Kidney (tissue), 14 donors: ENCODE data around the gene PDE1C. TPM values are rescaled to one million over a fixed set of nuclear protein-coding genes. Genes with fewer than 3 reads are reported as not detected.
A peak's percentile ranks its signal among the peaks of the same experiment; 100 is the strongest.
"Not testable (repeated sequence)": the region's sequence is repeated elsewhere in the genome, so short reads cannot be mapped to it uniquely, and the experiment has no call there.

Source experiments
- DNase-seq, 5 donors: peaks; one replicate each; pipeline ENCODE4 v3.0.0-alpha.2; 2013 to 2020
- FAIRE-seq: peaks from 2 replicates; lab custom pipeline; 2012; peaks lifted over from hg19 to GRCh38; lab: Jason Lieb, UNC
- H3K27ac ChIP-seq, 2 donors: one replicate each; pipeline ENCODE4 v1.7.0; 2013; ENCODE audit warnings: low read depth in 2 of 2, low read length in 2 of 2, inconsistent platforms in 1 of 2
- H3K27me3 ChIP-seq: one replicate; pipeline ENCODE4 v1.7.1; 2013; ENCODE audit warnings: low read length, inconsistent platforms; ENCODE audit not compliant: control insufficient read depth, insufficient read depth
- H3K36me3 ChIP-seq, 3 donors: one replicate each; pipeline versions ENCODE4 v1.7.0 to v1.7.1; 2013; ENCODE audit warnings: low read length in 3 of 3, control low read depth in 1 of 3, inconsistent platforms in 1 of 3; ENCODE audit not compliant: insufficient read depth in 3 of 3, control insufficient read depth in 2 of 3
- H3K4me1 ChIP-seq, 3 donors: one replicate each; pipeline versions ENCODE4 v1.7.0 to v1.7.1; 2013; ENCODE audit warnings: low read length in 3 of 3, inconsistent platforms in 1 of 3, low read depth in 1 of 3; ENCODE audit not compliant: control insufficient read depth in 2 of 3, insufficient read depth in 2 of 3
- H3K4me3 ChIP-seq, 3 donors: one replicate each; pipeline versions ENCODE4 v1.7.0 to v1.8.1; 2013; ENCODE audit warnings: low read length in 3 of 3, control low read depth in 1 of 3, inconsistent platforms in 1 of 3
- H3K9ac ChIP-seq, 3 donors: one replicate each; pipeline versions ENCODE4 v1.7.0 to v1.7.1; 2013; ENCODE audit warnings: low read length in 3 of 3, control low read depth in 1 of 3, inconsistent platforms in 1 of 3
- H3K9me3 ChIP-seq, 3 donors: one replicate each; pipeline versions ENCODE4 v1.7.0 to v1.7.1; 2013; ENCODE audit warnings: low read length in 3 of 3, control low read depth in 1 of 3, inconsistent platforms in 1 of 3; ENCODE audit not compliant: control insufficient read depth in 2 of 3, insufficient read depth in 1 of 3
- CTCF ChIP-seq: IDR thresholded peaks from 3 replicates; pipeline ENCODE4 v1.5.1; 2012; ENCODE audit warnings: mild to moderate bottlenecking, moderate library complexity, borderline replicate concordance; ENCODE audit not compliant: insufficient read depth; ENCODE audit errors: extremely low read depth
- intact Hi-C: fragments of 100-400 bp; cut with DNase I; formaldehyde crosslinking; loops from one replicate; pipeline ENCODE4 v1.11.1; 2022
- polyA plus RNA-seq: library from polyadenylated mRNA; stranded (reverse); fragments of 350-450 nt; fragmentation: Illumina TruSeq; extraction: RNeasy Lipid Tissue Mini Kit (QIAGEN cat#74804); gene quantifications from one replicate; pipeline ENCODE4 v1.2.3, GENCODE V29; 2014; ENCODE audit warnings: low read depth, low replicate concordance; ENCODE audit not compliant: insufficient read depth
- total RNA-seq: library from RNA; stranded (reverse); fragmentation: NEBNext Ultra II Directional; extraction: Animal tissue kit (Norgen Biotek cat#: 25700); gene quantifications from one replicate; pipeline ENCODE4 v1.2.1, GENCODE V29; 2021
- donor health status: control.
- donor health status: control.
- donor health status: control.
- donor health status: control.
- donor health status: control.
- donor health status: DM: yes; HTN: yes; CAD: no.
- donor health status: Normal renal cell carcinoma (clear cell type).

The PDE1C gene
- total and polyA plus RNA-seq, 2 donors from 2014 or later, result 3.3 to 5.5 TPM

- Histone ChIP-seq H3K4me1 (no peaks in the 10 kb centered on the region), H3K27ac (no peak overlapping the region), H3K27me3 (no peaks in the 10 kb centered on the region), H3K9me3 (no peaks in the 10 kb centered on the region), H3K9ac (no peak overlapping the region), H3K36me3 (no peaks in the 10 kb centered on the region), H3K4me3 (no peak overlapping the region)
- intact Hi-C loops, result no loop called here
- DNase-seq (no peak), FAIRE-seq (no peak)
- no peak for TF ChIP-seq CTCF
Observed at GRCh38 chr7:32078824-32079223, 8.6 kb upstream of the PDE1C start.

DNA sequence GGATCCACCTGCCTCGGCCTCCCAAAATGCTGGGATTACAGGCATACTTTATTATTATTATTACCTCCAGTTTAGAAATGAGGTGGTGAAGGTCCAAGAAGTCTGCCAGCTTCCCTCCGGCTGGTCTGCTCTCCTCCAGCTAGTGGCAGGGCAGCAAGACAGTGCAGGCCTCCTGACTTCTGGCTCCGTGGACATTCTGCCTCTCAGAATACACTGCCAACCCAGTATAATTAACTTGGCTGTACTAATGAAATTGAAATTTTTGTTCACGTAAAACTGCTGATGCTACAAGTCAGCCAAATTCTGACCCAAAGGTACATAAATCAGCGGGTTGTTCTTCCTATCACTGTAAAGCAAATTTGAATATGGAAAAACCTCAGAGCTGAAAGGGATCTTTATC, 7.6 kb upstream of the PDE1C start:
- H3K4me1 ChIP-seq, result no peaks in the 10 kb centered on the region
- no peak overlapping the region for H3K9ac ChIP-seq
- no peaks in the 10 kb centered on the region for H3K36me3 ChIP-seq
- intact Hi-C loops, result no loop called here
- no peak overlapping the region for H3K27ac ChIP-seq
- no peaks in the 10 kb centered on the region for H3K9me3 ChIP-seq
- TF ChIP-seq CTCF, result no peak
- no peak for FAIRE-seq
- H3K4me3 ChIP-seq, result no peak overlapping the region
- DNase-seq, result no peak
- H3K27me3 ChIP-seq, result no peaks in the 10 kb centered on the region

- intact Hi-C loops, H3K36me3 ChIP-seq, FAIRE-seq, H3K27me3 ChIP-seq, H3K4me1 ChIP-seq, H3K9ac ChIP-seq, H3K27ac ChIP-seq, H3K4me3 ChIP-seq, H3K9me3 ChIP-seq: not testable (repeated sequence)
- DNase-seq, result peak in 3 of 5 donors; percentile 31 to 34 (median 33)
Observed at GRCh38 chr7:32076802-32077201, 6.6 kb upstream of the PDE1C start.

GRCh38 chr7:32075612-32076011, 5.4 kb upstream of the PDE1C start:
- Histone ChIP-seq H3K4me1 (no peaks in the 10 kb centered on the region), H3K9ac (no peak overlapping the region)
- intact Hi-C loops, result no loop called here

More at GRCh38 chr7:32075612-32076011, 5.4 kb upstream of the PDE1C start:
- DNase-seq (no peak), FAIRE-seq (no peak)
- no peak overlapping the region for H3K4me3 ChIP-seq
- no peaks in the 10 kb centered on the region for H3K9me3 ChIP-seq
- peaks cover 2% of the 10 kb centered on the region for H3K27me3 ChIP-seq
- no peak for TF ChIP-seq CTCF
- H3K36me3 ChIP-seq, result no peaks in the 10 kb centered on the region
- no peak overlapping the region for H3K27ac ChIP-seq
